Breast epithelium (tissue), 4 donors: ENCODE results near the gene CIBAR2. TPM values are rescaled to one million over a fixed set of nuclear protein-coding genes. Genes with fewer than 3 reads are reported as not detected.

ENCODE experiments used
- DNase-seq, 2 donors: peaks; one replicate each; pipeline ENCODE4 v3.0.0-alpha.2; 2019; ENCODE audit warnings: low spot score in 2 of 2
- H3K27ac ChIP-seq, 2 donors: fragments of 200-600 bp; sonication (generic) in 1 of 2; one replicate each; pipeline ENCODE4 v1.5.1; 2016 to 2019; ENCODE audit warnings: mild to moderate bottlenecking in 1 of 2
- H3K27me3 ChIP-seq, 2 donors: fragments of 200-600 bp; sonication (generic) in 1 of 2; one replicate each; pipeline versions ENCODE4 v1.5.1 to v1.6.0; 2017 to 2019; ENCODE audit warnings: control low read depth in 1 of 2, mild to moderate bottlenecking in 1 of 2
- H3K36me3 ChIP-seq: fragments of 200-600 bp; one replicate; pipeline ENCODE4 v1.5.1; 2019
- H3K4me1 ChIP-seq, 2 donors: fragments of 200-600 bp; sonication (generic); one replicate each; pipeline ENCODE4 v1.5.1; 2016 to 2019; ENCODE audit warnings: control low read depth in 1 of 2
- H3K4me3 ChIP-seq, 3 donors: fragments of 200-600 bp; sonication (generic); 1 replicate in 2 of 3; 2 replicates in 1 of 3; pipeline ENCODE4 v1.5.1; 2016 to 2019; ENCODE audit warnings: mild to moderate bottlenecking in 3 of 3, moderate library complexity in 2 of 3
- H3K9me3 ChIP-seq, 2 donors: fragments of 200-600 bp; sonication (generic) in 1 of 2; one replicate each; pipeline ENCODE4 v1.5.1; 2016 to 2019; ENCODE audit warnings: control low read depth in 1 of 2
- CTCF ChIP-seq, 3 donors: fragments of 450-650 bp; IDR thresholded peaks; one replicate each; pipeline ENCODE4 v1.5.1; 2016 to 2017; ENCODE audit warnings: antibody characterized with exemption in 3 of 3, mild to moderate bottlenecking in 3 of 3, moderate library complexity in 3 of 3
- POLR2A ChIP-seq: fragments of 450-650 bp; IDR thresholded peaks from one replicate; pipeline ENCODE4 v1.6.1; 2016; ENCODE audit warnings: antibody characterized with exemption, mild to moderate bottlenecking, moderate library complexity
- POLR2AphosphoS5 ChIP-seq, 3 donors: sonication (generic); formaldehyde crosslinking; IDR thresholded peaks; one replicate each; pipeline ENCODE4 v1.6.1; 2017; ENCODE audit warnings: antibody characterized with exemption in 3 of 3
- intact Hi-C: fragments of 100-400 bp; cut with DNase I; formaldehyde crosslinking; loops from one replicate; pipeline ENCODE4 v1.15.1; 2023; ENCODE audit warnings: low total_unique reads
- total RNA-seq, 3 donors: library from RNA; depleted of rRNA; stranded (reverse); fragments of >200 nt; gene quantifications; one replicate each; pipeline ENCODE4 v1.1.0, GENCODE V29; 2016

Gene CIBAR2
- total RNA-seq, 3 donors from 2014 or later = not detected

GRCh38 chr16:85078226-85078625 lies 34.0 kb downstream of the CIBAR2 start:
- DNase-seq = no peak
- no peaks in the 10 kb centered on the region for H3K4me1 ChIP-seq
- intact Hi-C loops = no loop called here
- H3K4me3 ChIP-seq = no peak overlapping the region
- H3K9me3 ChIP-seq = no peaks in the 10 kb centered on the region
- H3K27ac ChIP-seq = no peak overlapping the region
- TF ChIP-seq POLR2A (no peak), CTCF (IDR thresholded peaks at IDR 0.05) (no peak), POLR2AphosphoS5 (IDR thresholded peaks at IDR 0.05) (no peak)
- no peaks in the 10 kb centered on the region for H3K36me3 ChIP-seq
- no peaks in the 10 kb centered on the region for H3K27me3 ChIP-seq

GRCh38 chr16:85077576-85078125 lies 34.6 kb downstream of the CIBAR2 start:
- H3K9me3 ChIP-seq = no peaks in the 10 kb centered on the region
- no peaks in the 10 kb centered on the region for H3K36me3 ChIP-seq
- no peak for DNase-seq
- no peak overlapping the region for H3K27ac ChIP-seq
- H3K4me1 ChIP-seq = no peaks in the 10 kb centered on the region
- H3K4me3 ChIP-seq = no peak overlapping the region
- intact Hi-C loops = no loop called here
- TF ChIP-seq POLR2AphosphoS5 (IDR thresholded peaks at IDR 0.05) (no peak), POLR2A (no peak), CTCF (IDR thresholded peaks at IDR 0.05) (no peak)
- H3K27me3 ChIP-seq = no peaks in the 10 kb centered on the region

- intact Hi-C loops = no loop called here
- no peak overlapping the region for H3K4me3 ChIP-seq
- no peaks in the 10 kb centered on the region for H3K4me1 ChIP-seq
- no peak for DNase-seq
- TF ChIP-seq POLR2A (no peak), CTCF (IDR thresholded peaks at IDR 0.05) (no peak), POLR2AphosphoS5 (IDR thresholded peaks at IDR 0.05) (no peak)
- H3K36me3 ChIP-seq = no peaks in the 10 kb centered on the region
- H3K27ac ChIP-seq = no peak overlapping the region
- H3K27me3 ChIP-seq = no peaks in the 10 kb centered on the region
- no peaks in the 10 kb centered on the region for H3K9me3 ChIP-seq
Measured at GRCh38 chr16:85077039-85077438, 35.2 kb downstream of the CIBAR2 start.

- intact Hi-C loops = no loop called here
- Histone ChIP-seq H3K4me1 (no peaks in the 10 kb centered on the region), H3K36me3 (no peaks in the 10 kb centered on the region), H3K27me3 (no peaks in the 10 kb centered on the region), H3K27ac (no peak overlapping the region), H3K4me3 (no peak overlapping the region), H3K9me3 (no peaks in the 10 kb centered on the region)
- no peak for DNase-seq
- TF ChIP-seq POLR2A (no peak), POLR2AphosphoS5 (IDR thresholded peaks at IDR 0.05) (no peak), CTCF (IDR thresholded peaks at IDR 0.05) (no peak)
Measured at GRCh38 chr16:85075236-85075924, 36.9 kb downstream of the CIBAR2 start.

GRCh38 chr16:85074225-85074914 lies 37.9 kb downstream of the CIBAR2 start:
- no peak for DNase-seq
- no peaks in the 10 kb centered on the region for H3K27me3 ChIP-seq
- no peak overlapping the region for H3K27ac ChIP-seq
- intact Hi-C loops = no loop called here
- H3K4me1 ChIP-seq = no peaks in the 10 kb centered on the region
- no peak overlapping the region for H3K4me3 ChIP-seq
- H3K9me3 ChIP-seq = no peaks in the 10 kb centered on the region
- no peaks in the 10 kb centered on the region for H3K36me3 ChIP-seq
- TF ChIP-seq CTCF (IDR thresholded peaks at IDR 0.05) = no peak
- TF ChIP-seq POLR2A = no peak
- TF ChIP-seq POLR2AphosphoS5 (IDR thresholded peaks at IDR 0.05) = no peak
